Measurements from ENCODE around the gene ZNF48.

The ZNF48 gene

DNA sequence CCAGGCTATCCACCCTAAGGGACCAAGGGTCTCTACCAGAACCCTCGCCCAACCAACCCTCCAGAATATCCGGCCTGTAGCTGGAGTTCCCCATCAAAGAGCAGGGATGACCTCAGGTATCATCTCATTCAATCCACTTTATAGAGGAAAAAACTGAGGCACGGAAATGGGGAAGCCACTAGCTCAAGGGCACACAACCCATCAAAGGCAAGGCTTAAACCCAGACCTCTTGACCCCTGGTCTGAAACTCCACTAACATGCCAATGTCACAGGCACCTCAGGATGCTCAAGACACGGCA, 26.5 kb upstream of the ZNF48 start:
- Histone ChIP-seq H2AFZ (ENCODE audit: low read depth) (no peak overlapping the region), H3K36me3 (ENCODE audit: insufficient read depth) (no peaks in the 10 kb centered on the region), H3K79me2 (ENCODE audit: insufficient read depth, low read depth) (peaks cover 48% of the 10 kb centered on the region), H3K27me3 (ENCODE audit: insufficient read depth, low read depth) (no peaks in the 10 kb centered on the region), H3K4me1 (ENCODE audit: low read depth, poor library complexity, severe bottlenecking) (peaks cover 34% of the 10 kb centered on the region), H3K4me3 (IDR thresholded peaks at IDR 0.05; ENCODE audit: insufficient read depth, low read depth, low read length) (no peak overlapping the region), H4K20me1 (ENCODE audit: insufficient read depth) (no peaks in the 10 kb centered on the region), H3K27ac (no peak overlapping the region), H3K4me2 (peak overlapping the region; percentile 89), H3K9ac (peak overlapping the region; percentile 47; the same call in 1 of the 2 replicates)
- TF ChIP-seq, protein P1, sequence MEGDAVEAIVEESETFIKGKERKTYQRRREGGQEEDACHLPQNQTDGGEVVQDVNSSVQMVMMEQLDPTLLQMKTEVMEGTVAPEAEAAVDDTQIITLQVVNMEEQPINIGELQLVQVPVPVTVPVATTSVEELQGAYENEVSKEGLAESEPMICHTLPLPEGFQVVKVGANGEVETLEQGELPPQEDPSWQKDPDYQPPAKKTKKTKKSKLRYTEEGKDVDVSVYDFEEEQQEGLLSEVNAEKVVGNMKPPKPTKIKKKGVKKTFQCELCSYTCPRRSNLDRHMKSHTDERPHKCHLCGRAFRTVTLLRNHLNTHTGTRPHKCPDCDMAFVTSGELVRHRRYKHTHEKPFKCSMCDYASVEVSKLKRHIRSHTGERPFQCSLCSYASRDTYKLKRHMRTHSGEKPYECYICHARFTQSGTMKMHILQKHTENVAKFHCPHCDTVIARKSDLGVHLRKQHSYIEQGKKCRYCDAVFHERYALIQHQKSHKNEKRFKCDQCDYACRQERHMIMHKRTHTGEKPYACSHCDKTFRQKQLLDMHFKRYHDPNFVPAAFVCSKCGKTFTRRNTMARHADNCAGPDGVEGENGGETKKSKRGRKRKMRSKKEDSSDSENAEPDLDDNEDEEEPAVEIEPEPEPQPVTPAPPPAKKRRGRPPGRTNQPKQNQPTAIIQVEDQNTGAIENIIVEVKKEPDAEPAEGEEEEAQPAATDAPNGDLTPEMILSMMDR (conservative IDR thresholded peaks at IDR 0.05; ENCODE audit: low read depth, low read length), result no peak

DNA sequence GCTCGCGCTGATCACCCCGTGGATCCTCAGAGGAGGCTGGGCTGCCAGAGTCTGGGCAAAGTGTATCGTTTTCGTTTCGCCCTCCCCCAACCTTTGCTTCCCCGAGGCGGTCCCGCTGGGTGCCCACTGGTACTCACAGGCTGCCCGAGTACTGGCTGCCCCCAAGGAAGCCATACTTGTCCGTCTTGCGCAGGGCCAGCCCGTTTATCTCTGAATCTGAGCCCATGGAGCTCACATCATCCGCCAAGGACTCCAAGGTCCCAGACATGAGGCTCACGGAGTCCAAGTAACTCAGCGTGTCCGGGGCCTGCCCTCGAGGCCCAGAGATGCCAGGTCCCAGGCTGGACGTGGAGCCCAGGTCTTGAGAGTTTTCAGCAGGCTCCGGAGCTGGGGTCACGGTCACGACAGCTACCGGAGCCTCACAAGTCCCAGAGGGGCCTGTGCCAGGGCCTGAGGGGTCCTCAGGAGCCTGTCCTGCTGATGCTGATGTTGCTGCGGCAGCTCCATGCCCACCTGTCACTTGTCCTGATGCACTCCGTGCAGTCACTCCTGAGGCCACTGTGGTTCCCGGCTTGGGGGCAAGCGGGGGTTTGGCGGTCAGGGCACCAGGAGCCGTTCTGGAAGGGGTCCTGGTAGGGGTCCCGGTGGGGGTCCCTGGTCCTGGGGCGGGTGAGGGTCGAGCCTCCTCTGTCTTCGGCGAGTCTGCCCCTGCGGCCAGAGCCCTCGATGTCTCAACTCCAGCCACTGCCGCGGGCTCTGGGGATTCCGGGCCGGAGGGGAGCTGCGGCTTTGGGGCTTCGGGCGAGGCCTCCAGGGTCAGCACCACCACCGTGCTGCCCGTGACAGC, 25.9 kb upstream of the ZNF48 start:
- TF ChIP-seq, protein P1 (conservative IDR thresholded peaks at IDR 0.05; ENCODE audit: low read depth, low read length), result no peak
- H3K4me2 ChIP-seq, result peak overlapping the region; percentile 89
- H2AFZ ChIP-seq (ENCODE audit: low read depth), result no peak overlapping the region
- peaks cover 34% of the 10 kb centered on the region for H3K4me1 ChIP-seq (ENCODE audit: low read depth, poor library complexity, severe bottlenecking)
- no peaks in the 10 kb centered on the region for H4K20me1 ChIP-seq (ENCODE audit: insufficient read depth)
- H3K27me3 ChIP-seq (ENCODE audit: insufficient read depth, low read depth), result no peaks in the 10 kb centered on the region
- H3K9ac ChIP-seq, result peak overlapping the region; percentile 47; the same call in 1 of the 2 replicates
- H3K27ac ChIP-seq, result peak overlapping the region; percentile 16; the same call in 1 of the 2 replicates
- no peaks in the 10 kb centered on the region for H3K36me3 ChIP-seq (ENCODE audit: insufficient read depth)
- H3K4me3 ChIP-seq (IDR thresholded peaks at IDR 0.05; ENCODE audit: insufficient read depth, low read depth, low read length), result no peak overlapping the region
- peaks cover 48% of the 10 kb centered on the region for H3K79me2 ChIP-seq (ENCODE audit: insufficient read depth, low read depth)

DNA sequence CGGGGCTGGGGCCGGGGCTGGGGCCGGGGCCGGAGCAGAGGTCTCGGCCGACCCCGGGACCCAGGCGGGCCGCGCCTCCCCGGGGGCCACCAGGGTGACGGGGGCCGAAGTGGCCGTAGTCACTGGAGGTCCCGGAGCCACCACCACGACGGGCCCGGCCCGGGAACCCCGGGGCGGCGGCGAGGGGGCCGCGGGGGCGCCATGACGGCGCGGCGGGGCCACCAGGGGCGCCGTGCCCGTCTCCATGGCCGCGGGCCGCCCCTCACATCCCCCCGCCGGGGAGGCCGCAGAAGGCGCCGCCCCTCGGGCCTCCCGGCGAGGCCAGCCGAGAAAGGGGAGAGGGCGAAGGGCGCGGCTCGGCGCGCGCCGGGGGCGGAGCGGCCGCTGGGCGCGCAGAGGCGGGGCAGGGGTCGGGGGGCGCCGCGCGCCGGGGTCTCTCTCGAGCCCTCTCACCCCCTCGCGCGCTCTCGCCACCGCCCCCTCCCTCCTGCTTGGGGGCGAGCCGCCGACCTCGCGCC, 25.2 kb upstream of the ZNF48 start:
- no peaks in the 10 kb centered on the region for H3K27me3 ChIP-seq (ENCODE audit: insufficient read depth, low read depth)
- peaks cover 48% of the 10 kb centered on the region for H3K79me2 ChIP-seq (ENCODE audit: insufficient read depth, low read depth)
- TF ChIP-seq, protein P1 (conservative IDR thresholded peaks at IDR 0.05; ENCODE audit: low read depth, low read length), result no peak
- H3K9ac ChIP-seq, result peak overlapping the region; percentile 47; the same call in 1 of the 2 replicates
- no peaks in the 10 kb centered on the region for H3K36me3 ChIP-seq (ENCODE audit: insufficient read depth)
- peak overlapping the region; percentile 89 for H3K4me2 ChIP-seq
- H3K4me3 ChIP-seq (IDR thresholded peaks at IDR 0.05; ENCODE audit: insufficient read depth, low read depth, low read length), result no peak overlapping the region
- H3K27ac ChIP-seq, result no peak overlapping the region
- H2AFZ ChIP-seq (ENCODE audit: low read depth), result no peak overlapping the region
- peaks cover 34% of the 10 kb centered on the region for H3K4me1 ChIP-seq (ENCODE audit: low read depth, poor library complexity, severe bottlenecking)
- no peaks in the 10 kb centered on the region for H4K20me1 ChIP-seq (ENCODE audit: insufficient read depth)

DNA sequence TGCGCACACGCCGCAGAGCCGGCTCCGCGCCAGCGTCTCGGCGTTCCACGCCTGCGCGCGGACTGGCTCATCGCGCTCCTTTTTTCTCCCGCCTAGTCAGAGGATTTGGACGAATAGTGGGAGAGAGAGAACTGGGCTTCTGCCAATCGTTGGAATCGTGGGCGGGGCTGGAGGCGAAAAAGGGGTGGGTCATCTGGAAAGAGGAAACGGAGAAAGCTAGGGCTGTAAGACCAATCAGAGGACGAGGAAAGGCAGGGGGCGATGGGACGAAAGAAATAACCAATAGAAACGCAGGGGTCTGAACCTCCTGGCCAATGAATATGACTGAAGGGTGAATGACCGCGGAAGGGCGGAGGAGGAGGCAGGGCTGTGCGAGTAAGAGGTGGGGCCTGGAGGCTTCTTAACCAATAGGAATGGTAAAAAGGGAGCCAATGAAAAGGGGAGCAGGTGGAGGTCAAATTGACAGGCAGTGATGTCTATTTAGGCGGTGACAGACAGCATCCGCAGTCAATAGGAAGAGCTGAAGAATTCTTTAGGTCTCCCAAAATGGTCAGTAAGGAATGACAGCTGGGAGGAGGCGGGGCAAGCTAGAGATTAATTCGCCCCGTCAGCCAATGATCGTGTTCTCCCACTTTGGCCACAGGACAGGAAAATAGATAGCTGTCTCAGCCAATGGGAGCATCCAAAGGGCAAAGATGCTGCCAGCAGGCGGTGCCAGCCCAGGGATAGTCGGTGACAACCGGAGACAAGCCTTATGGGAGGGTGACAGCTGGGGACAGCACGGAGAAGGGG, 24.6 kb upstream of the ZNF48 start, which contains the start of gene TBC1D10B:
Gene TBC1D10B, minus strand, starts transcription at position 39 of the 792 bp plus-strand sequence. CDS start 311 bp downstream, outside the sequence.
- Histone ChIP-seq H3K9ac (peak within 1 kb of the TSS; percentile 47; the same call in 1 of the 2 replicates), H3K4me3 (IDR thresholded peaks at IDR 0.05; ENCODE audit: insufficient read depth, low read depth, low read length) (no peak within 1 kb of the TSS), H3K27ac (peak within 1 kb of the TSS; percentile 16; the same call in 1 of the 2 replicates), H3K79me2 (ENCODE audit: insufficient read depth, low read depth) (peaks cover 41% of the 10 kb centered on the region), H2AFZ (ENCODE audit: low read depth) (peak within 1 kb of the TSS; percentile 71; the same call in 1 of the 2 replicates), H4K20me1 (ENCODE audit: insufficient read depth) (no peaks in the 10 kb centered on the region), H3K27me3 (ENCODE audit: insufficient read depth, low read depth) (no peaks in the 10 kb centered on the region), H3K36me3 (ENCODE audit: insufficient read depth) (no peaks in the 10 kb centered on the region), H3K4me2 (peak within 1 kb of the TSS; percentile 89), H3K4me1 (ENCODE audit: low read depth, poor library complexity, severe bottlenecking) (peaks cover 34% of the 10 kb centered on the region)
- TF ChIP-seq, protein P1 (conservative IDR thresholded peaks at IDR 0.05; ENCODE audit: low read depth, low read length), result 0 out of 2 replicates have a peak, but pooled peaks have one; percentile 19
